GM13976 (cell line): ENCODE results near the gene PLEKHO2.
A peak's percentile ranks its signal among the peaks of the same experiment; 100 is the strongest.
"Not testable (repeated sequence)": the region's sequence is repeated elsewhere in the genome, so short reads cannot be mapped to it uniquely, and the experiment has no call there.

Experiments
- DNase-seq: peaks from one replicate; pipeline ENCODE4 v3.0.0; 2012; ENCODE audit warnings: low spot score
- CTCF ChIP-seq: IDR thresholded peaks from 2 replicates; pipeline ENCODE4 v1.5.1; 2012; ENCODE audit warnings: borderline replicate concordance, mild to moderate bottlenecking; ENCODE audit not compliant: insufficient read depth; ENCODE audit errors: extremely low read depth, missing control alignments, control extremely low read depth
- in situ Hi-C: fragments of 300-500 bp; cut with MboI; formaldehyde crosslinking; loops from one replicate; pipeline ENCODE4 v1.12.0; 2022; ENCODE audit warnings: low sequenced_read_pairs, mixed read lengths, inconsistent platforms; ENCODE audit not compliant: unreplicated experiment

PLEKHO2 gene

GRCh38 chr15:64810497-64811326 lies 31.0 kb upstream of the PLEKHO2 start:
- in situ Hi-C loops, result no loop called here
- DNase-seq, result no peak
- TF ChIP-seq CTCF, result no peak

GRCh38 chr15:64813075-64813474 lies 28.6 kb upstream of the PLEKHO2 start:
- DNase-seq, result peak; percentile 34
- in situ Hi-C loops, result no loop called here

GRCh38 chr15:64814283-64814682 lies 27.4 kb upstream of the PLEKHO2 start:
- DNase-seq, in situ Hi-C loops: not testable (repeated sequence)

More at GRCh38 chr15:64813075-64813474, 28.6 kb upstream of the PLEKHO2 start:
- no peak for TF ChIP-seq CTCF

- DNase-seq, in situ Hi-C loops: not testable (repeated sequence)
These were observed 26.8 kb upstream of the PLEKHO2 start for GRCh38 chr15:64814965-64815364.

- in situ Hi-C loops, result no loop called here
- TF ChIP-seq CTCF, result no peak
- DNase-seq, result no peak
These were observed 25.3 kb upstream of the PLEKHO2 start for GRCh38 chr15:64816452-64816851.

GRCh38 chr15:64824929-64825430 lies 16.7 kb upstream of the PLEKHO2 start:
- no peak for DNase-seq
- no peak for TF ChIP-seq CTCF
- in situ Hi-C loops, result no loop called here

- TF ChIP-seq CTCF, result no peak
- in situ Hi-C loops, result no loop called here
- peak; percentile 95 for DNase-seq
These were observed 16.1 kb upstream of the PLEKHO2 start, which contains the start of gene PIF1 for GRCh38 chr15:64825431-64826294. PIF1 (minus strand) TSS chr15:64825647; CDS start chr15:64824335, 1,312 bp downstream.
